Ishikawa (cell line): ENCODE results near the gene CNTN2.

Source experiments
- CREB1 ChIP-seq: IDR thresholded peaks from 2 replicates; pipeline ENCODE4 v1.6.1; 2012; ENCODE audit warnings: low read depth
- EGR1 ChIP-seq: IDR thresholded peaks from 2 replicates; pipeline ENCODE4 v1.6.1; 2012
- EP300 ChIP-seq: IDR thresholded peaks from 2 replicates; pipeline ENCODE4 v1.6.1; 2012; ENCODE audit warnings: borderline replicate concordance
- FOXM1 ChIP-seq: IDR thresholded peaks from 2 replicates; pipeline ENCODE4 v1.6.1; 2012; ENCODE audit warnings: low read depth, borderline replicate concordance
- MAX ChIP-seq: IDR thresholded peaks from 2 replicates; pipeline ENCODE4 v1.6.1; 2012
- NFIC ChIP-seq: IDR thresholded peaks from 2 replicates; pipeline ENCODE4 v1.6.1; 2012
- RAD21 ChIP-seq: IDR thresholded peaks from 2 replicates; pipeline ENCODE4 v1.6.1; 2012; ENCODE audit warnings: low read depth
- REST ChIP-seq: IDR thresholded peaks from 2 replicates; pipeline ENCODE4 v1.6.1; 2012; ENCODE audit warnings: low read depth, mild to moderate bottlenecking
- TAF1 ChIP-seq: IDR thresholded peaks from 2 replicates; pipeline ENCODE4 v1.6.1; 2012; ENCODE audit warnings: low read depth, mild to moderate bottlenecking
- TCF12 ChIP-seq: IDR thresholded peaks from 2 replicates; pipeline ENCODE4 v1.6.1; 2012; ENCODE audit warnings: low read depth
- USF1 ChIP-seq: IDR thresholded peaks from 2 replicates; pipeline ENCODE4 v1.6.1; 2012
- YY1 ChIP-seq: IDR thresholded peaks from 2 replicates; pipeline ENCODE4 v1.6.1; 2012; ENCODE audit warnings: low read depth
- ZBTB7A ChIP-seq: IDR thresholded peaks from 2 replicates; pipeline ENCODE4 v1.6.1; 2012; ENCODE audit warnings: low read depth

The CNTN2 gene

GRCh38 chr1:205122489-205122882, 79.5 kb downstream of the CNTN2 start:
- TF ChIP-seq USF1 (no peak), REST (no peak), RAD21 (no peak), FOXM1 (no peak), TAF1 (no peak), ZBTB7A (no peak)

- no peak for TF ChIP-seq FOXM1
- no peak for TF ChIP-seq EGR1
- no peak for TF ChIP-seq EP300
Observed at GRCh38 chr1:205124726-205125125, 81.7 kb downstream of the CNTN2 start.

GRCh38 chr1:205127646-205128045, 84.6 kb downstream of the CNTN2 start:
- TF ChIP-seq MAX (no peak), RAD21 (no peak), TAF1 (no peak), YY1 (no peak), CREB1 (no peak), EP300 (no peak), REST (no peak), USF1 (no peak), FOXM1 (no peak), ZBTB7A (no peak), NFIC (no peak), TCF12 (no peak)
